Neuronal stem cell (in vitro differentiated cells): ENCODE results near the gene PCDH1.
A peak's percentile ranks its signal among the peaks of the same experiment; 100 is the strongest.

Experiments used
- DNase-seq: peaks from one replicate; pipeline ENCODE4 v3.0.0-alpha.2; 2013; ENCODE audit warnings: low spot score
- H2AFZ ChIP-seq: one replicate; pipeline ENCODE4 v1.6.1; 2013; ENCODE audit warnings: mild to moderate bottlenecking, low read length, inconsistent platforms
- H2AK5ac ChIP-seq: 2 replicates; pipeline ENCODE4 v1.6.1; 2013; ENCODE audit warnings: low read depth, mild to moderate bottlenecking, inconsistent platforms, low read length, moderate library complexity, mixed read lengths
- H2BK120ac ChIP-seq: 2 replicates; pipeline ENCODE4 v1.6.1; 2013; ENCODE audit warnings: low read depth, mild to moderate bottlenecking, inconsistent platforms, low read length, moderate library complexity, mixed read lengths
- H2BK12ac ChIP-seq: one replicate; pipeline ENCODE4 v1.6.1; 2013; ENCODE audit warnings: low read length, inconsistent platforms
- H2BK15ac ChIP-seq: 2 replicates; pipeline ENCODE4 v1.6.1; 2013; ENCODE audit warnings: mild to moderate bottlenecking, low read length, inconsistent platforms, mixed read lengths
- H2BK5ac ChIP-seq: one replicate; pipeline ENCODE4 v1.6.1; 2013; ENCODE audit warnings: inconsistent platforms, mild to moderate bottlenecking, low read length, moderate library complexity
- H3K14ac ChIP-seq: one replicate; pipeline ENCODE4 v1.6.1; 2013; ENCODE audit warnings: low read length, inconsistent platforms
- H3K18ac ChIP-seq: 2 replicates; pipeline ENCODE4 v1.6.1; 2013; ENCODE audit warnings: low read length, inconsistent platforms
- H3K23ac ChIP-seq: 2 replicates; pipeline ENCODE4 v1.6.1; 2013; ENCODE audit warnings: low read depth, mild to moderate bottlenecking, mixed read lengths, low read length, inconsistent platforms; ENCODE audit not compliant: poor library complexity
- H3K27ac ChIP-seq: replicated peaks from 3 replicates; pipeline ENCODE4 v1.5.1; 2013; ENCODE audit warnings: low read length, inconsistent platforms
- H3K27me3 ChIP-seq, 3 experiments: 2 replicates each; pipeline ENCODE4 v1.6.1; 2013; ENCODE audit warnings: low read length in 3 of 3, mild to moderate bottlenecking in 2 of 3, inconsistent platforms in 1 of 3, low read depth in 1 of 3, mixed read lengths in 1 of 3, moderate library complexity in 1 of 3; ENCODE audit not compliant: control insufficient read depth in 3 of 3, insufficient read depth in 3 of 3
- H3K36me3 ChIP-seq, 2 donors: replicated peaks in 1 of 2; 2 replicates each; pipeline ENCODE4 v1.6.1; 2013; ENCODE audit warnings: low read length in 2 of 2; ENCODE audit not compliant: control insufficient read depth in 2 of 2, insufficient read depth in 2 of 2
- H3K4ac ChIP-seq: 2 replicates; pipeline ENCODE4 v1.6.1; 2013; ENCODE audit warnings: inconsistent platforms, mild to moderate bottlenecking, low read length, moderate library complexity
- H3K4me1 ChIP-seq, 2 donors: 1 replicate in 1 of 2; 2 replicates in 1 of 2; pipeline ENCODE4 v1.6.1; 2013; ENCODE audit warnings: low read length in 2 of 2, low read depth in 1 of 2; ENCODE audit not compliant: control insufficient read depth in 2 of 2, insufficient read depth in 1 of 2
- H3K4me2 ChIP-seq: one replicate; pipeline ENCODE4 v1.6.1; 2013; ENCODE audit warnings: mild to moderate bottlenecking, low read length, inconsistent platforms; ENCODE audit not compliant: insufficient read depth, poor library complexity, severe bottlenecking
- H3K4me3 ChIP-seq, 2 donors: 2 replicates each; pipeline ENCODE4 v1.5.1; 2013; ENCODE audit warnings: low read length in 2 of 2, mild to moderate bottlenecking in 2 of 2, inconsistent platforms in 1 of 2, moderate library complexity in 1 of 2
- H3K79me1 ChIP-seq: one replicate; pipeline ENCODE4 v1.6.1; 2013; ENCODE audit warnings: low read depth, mild to moderate bottlenecking, inconsistent platforms, low read length, moderate library complexity
- H3K9ac ChIP-seq: one replicate; pipeline ENCODE4 v1.6.1; 2013; ENCODE audit warnings: mild to moderate bottlenecking, low read depth, low read length, inconsistent platforms; ENCODE audit not compliant: poor library complexity
- H3K9me3 ChIP-seq, 2 donors: replicated peaks in 1 of 2; 2 replicates each; pipeline versions ENCODE3 to v1.6.1; 2013; ENCODE audit warnings: low read length in 2 of 2, mild to moderate bottlenecking in 2 of 2, inconsistent platforms in 1 of 2, low read depth in 1 of 2, mixed read lengths in 1 of 2, moderate library complexity in 1 of 2; ENCODE audit not compliant: control insufficient read depth in 2 of 2, insufficient read depth in 1 of 2
- H4K8ac ChIP-seq: one replicate; pipeline ENCODE4 v1.6.1; 2013; ENCODE audit warnings: low read depth, mild to moderate bottlenecking, inconsistent platforms, low read length, moderate library complexity
- H4K91ac ChIP-seq: one replicate; pipeline ENCODE4 v1.6.1; 2013; ENCODE audit warnings: low read length, low read depth, mild to moderate bottlenecking, inconsistent platforms; ENCODE audit not compliant: poor library complexity
- WGBS, 2 donors: extraction: QIAGEN DNeasy Blood & Tissue Kit; methylation state at CpG; one replicate each; pipeline ENCODE4 v1.1.7; 2013; ENCODE audit warnings: missing lambda C conversion rate in 2 of 2, mixed read lengths in 1 of 2; ENCODE audit not compliant: insufficient read length in 2 of 2, insufficient replicate concordance in 1 of 2; ENCODE audit errors: extremely low coverage in 2 of 2; 5-methylcytosine and 5-hydroxymethylcytosine counted together

Gene PCDH1

DNA sequence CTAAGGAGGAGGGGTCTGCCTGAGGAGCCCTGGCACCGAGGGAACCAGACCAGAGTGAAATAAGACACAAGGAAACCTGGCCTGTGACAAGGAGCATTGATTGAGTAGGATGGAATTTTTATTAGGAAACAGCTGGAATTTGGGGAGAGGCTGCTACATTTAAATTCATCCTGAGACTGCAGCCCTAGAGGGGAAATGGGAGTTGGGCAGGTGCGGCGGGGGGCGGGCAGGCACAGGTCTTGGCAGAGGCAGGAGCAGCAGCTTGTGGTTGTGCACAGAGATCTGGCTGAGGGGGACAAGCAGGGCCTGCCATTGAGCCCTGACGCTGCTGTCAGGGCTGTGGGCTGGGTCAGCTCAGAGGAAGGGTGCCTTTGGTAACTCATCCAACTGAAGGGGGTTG lies 71.6 kb downstream of the PCDH1 start:
- no CpG with 5 or more reads among the region's 5 CpGs for WGBS, 2 donors
- H2BK5ac ChIP-seq, result no peak overlapping the region
- H3K27me3 ChIP-seq, result no peaks in the 10 kb centered on the region
- no peaks in the 10 kb centered on the region for H3K9me3 ChIP-seq
- H4K91ac ChIP-seq, result no peak overlapping the region
- H2AFZ ChIP-seq, result peak overlapping the region; percentile 3
- no peak overlapping the region for H4K8ac ChIP-seq
- no peak overlapping the region for H3K9ac ChIP-seq
- no peak overlapping the region for H3K14ac ChIP-seq
- no peak overlapping the region for H2BK15ac ChIP-seq
- no peak overlapping the region for H3K4me3 ChIP-seq
- H3K4ac ChIP-seq, result no peak overlapping the region
- H3K18ac ChIP-seq, result no peak overlapping the region
- no peaks in the 10 kb centered on the region for H3K79me1 ChIP-seq
- H2BK120ac ChIP-seq, result no peak overlapping the region
- H3K4me1 ChIP-seq, result peaks cover 23 to 40% of the 10 kb centered on the region in 2 donors
- H3K4me2 ChIP-seq, result no peak overlapping the region
- H2AK5ac ChIP-seq, result no peak overlapping the region
- DNase-seq, result no peak
- H3K36me3 ChIP-seq, result no peaks in the 10 kb centered on the region
- H2BK12ac ChIP-seq, result no peak overlapping the region
- H3K27ac ChIP-seq, result no peak overlapping the region
- H3K23ac ChIP-seq, result no peak overlapping the region

DNA sequence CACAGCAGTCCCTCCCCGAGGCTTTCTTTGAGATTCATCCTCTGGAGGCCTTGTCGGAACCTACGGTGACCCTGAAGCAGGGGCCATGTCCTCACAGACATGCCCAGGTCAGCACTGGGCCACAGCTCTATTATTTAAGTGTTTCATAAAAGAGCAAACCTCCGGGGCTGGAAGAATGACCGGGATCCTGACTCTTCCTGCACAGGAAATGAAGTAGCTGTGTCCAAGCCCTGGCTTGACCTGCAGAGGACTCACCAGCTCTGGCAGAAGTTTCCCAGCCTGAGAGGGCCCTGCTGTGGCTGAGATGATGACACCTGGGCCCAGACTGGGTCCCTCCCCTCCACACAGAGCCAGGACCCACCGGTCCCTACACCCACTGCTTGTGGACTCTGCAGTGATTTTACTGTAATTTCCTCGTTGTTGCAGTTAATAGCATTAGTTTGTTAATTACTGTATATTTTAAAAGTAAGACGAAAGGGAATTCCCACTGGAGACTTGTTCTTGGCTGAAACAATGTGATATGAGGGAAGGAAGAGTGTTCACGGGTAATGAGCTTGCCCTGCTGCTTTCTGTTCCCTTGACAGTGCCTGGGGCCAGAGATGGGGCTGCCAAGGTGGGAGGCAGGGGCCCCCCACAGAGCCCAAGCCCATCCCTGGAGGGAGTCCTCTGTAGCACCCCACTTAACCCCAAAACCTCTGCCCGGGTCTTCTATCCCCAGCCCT lies 72.2 kb downstream of the PCDH1 start:
- DNase-seq, result no peak
- Histone ChIP-seq H3K9ac (no peak overlapping the region), H3K4me3 (no peak overlapping the region), H2AK5ac (no peak overlapping the region), H3K14ac (no peak overlapping the region), H2BK5ac (no peak overlapping the region), H3K36me3 (no peaks in the 10 kb centered on the region), H3K4me1 (peaks cover 19 to 38% of the 10 kb centered on the region in 2 donors), H3K18ac (peak overlapping the region; percentile 55), H3K4me2 (no peak overlapping the region), H3K23ac (no peak overlapping the region), H3K79me1 (no peaks in the 10 kb centered on the region), H3K9me3 (no peaks in the 10 kb centered on the region), H3K27me3 (no peaks in the 10 kb centered on the region), H4K91ac (no peak overlapping the region), H2BK120ac (no peak overlapping the region), H4K8ac (no peak overlapping the region), H3K4ac (no peak overlapping the region), H3K27ac (no peak overlapping the region), H2BK12ac (no peak overlapping the region), H2AFZ (peak overlapping the region; percentile 3), H2BK15ac (peak overlapping the region; percentile 11)
- WGBS, 2 donors, result no CpG with 5 or more reads among the region's 10 CpGs

DNA sequence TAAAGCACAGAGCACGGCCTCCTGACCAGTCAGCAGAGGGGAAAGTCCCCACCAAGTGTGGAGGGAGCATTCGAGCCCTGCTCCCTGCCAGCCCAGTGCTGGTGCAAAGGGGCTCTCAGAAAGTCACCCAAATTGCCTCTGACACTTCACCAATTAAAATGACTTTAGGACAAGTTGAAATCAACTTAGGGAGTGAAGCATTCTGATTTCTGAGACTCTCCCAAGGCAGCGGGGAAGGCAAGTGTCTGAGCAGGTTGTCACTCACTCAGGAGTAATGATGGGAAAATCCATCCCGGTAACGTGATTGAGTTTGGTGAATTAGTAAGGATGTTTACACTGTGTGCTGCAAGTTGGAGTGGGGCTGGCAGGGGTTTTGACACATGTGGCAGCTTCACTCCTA lies 73.7 kb downstream of the PCDH1 start:
- DNase-seq, result no peak
- Histone ChIP-seq H3K18ac (no peak overlapping the region), H3K27ac (no peak overlapping the region), H3K27me3 (no peaks in the 10 kb centered on the region), H3K9ac (no peak overlapping the region), H3K14ac (no peak overlapping the region), H3K9me3 (no peaks in the 10 kb centered on the region), H2BK12ac (no peak overlapping the region), H3K4me2 (no peak overlapping the region), H2AK5ac (no peak overlapping the region), H3K4me1 (peaks cover 20 to 33% of the 10 kb centered on the region in 2 donors), H3K36me3 (no peaks in the 10 kb centered on the region), H3K79me1 (no peaks in the 10 kb centered on the region), H3K23ac (no peak overlapping the region), H4K91ac (no peak overlapping the region), H2BK120ac (no peak overlapping the region), H3K4ac (no peak overlapping the region), H4K8ac (no peak overlapping the region), H2BK5ac (no peak overlapping the region), H2AFZ (peak overlapping the region; percentile 67), H2BK15ac (no peak overlapping the region), H3K4me3 (no peak overlapping the region)
- no CpG with 5 or more reads among the region's 5 CpGs for WGBS, 2 donors
